PC-3 (cell line): ENCODE data around the gene KDF1.

Experiments
- CTCF ChIP-seq: fragments of 300-600 bp; sonication (generic); conservative IDR thresholded peaks from 2 replicates; pipeline ENCODE4 v1.5.1; 2017; ENCODE audit warnings: antibody characterized with exemption, low read depth, mild to moderate bottlenecking, low read length
- EZH2 ChIP-seq: fragments of 300-600 bp; sonication (generic); IDR thresholded peaks from one replicate; pipeline ENCODE4 v1.6.1; 2017; ENCODE audit warnings: antibody characterized with exemption, mild to moderate bottlenecking, low read length; ENCODE audit not compliant: unreplicated experiment

- no peak for TF ChIP-seq CTCF
- no peak for TF ChIP-seq EZH2
These were observed 40.7 kb upstream of the KDF1 start for GRCh38 chr1:27000817-27001460.
